HG03575 (cell line): Measurements from ENCODE around the gene DCBLD1.
"Not testable (repeated sequence)": the region's sequence is repeated elsewhere in the genome, so short reads cannot be mapped to it uniquely, and the experiment has no call there.

Experiments
- ATAC-seq: cut with Tn5 transposase; IDR thresholded peaks from one replicate; pipeline ENCODE4 v1.9.1; 2021; ENCODE audit not compliant: unreplicated experiment, insufficient number of reproducible peaks, low FRiP score; ENCODE audit errors: extremely low read depth

Gene DCBLD1

DNA sequence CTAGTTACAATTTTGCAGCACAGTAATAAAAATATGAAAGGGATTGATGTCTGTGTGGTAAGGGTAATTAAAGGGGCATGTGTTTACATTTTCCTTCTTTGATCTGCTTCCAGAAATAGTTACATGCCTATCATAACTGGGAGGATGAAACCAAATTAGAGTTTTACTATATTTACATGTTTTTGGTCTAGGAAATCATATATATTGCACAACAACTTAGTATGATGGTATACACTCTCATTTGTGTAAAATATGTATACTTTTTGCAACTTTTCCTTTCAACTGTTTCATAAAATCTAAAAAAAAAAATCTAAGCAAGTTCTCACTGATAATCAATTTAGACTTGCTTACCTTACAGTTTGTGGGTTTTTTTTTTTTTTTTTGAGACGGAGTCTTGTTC is 32.2 kb downstream of the DCBLD1 start:
- ATAC-seq = no peak

DNA sequence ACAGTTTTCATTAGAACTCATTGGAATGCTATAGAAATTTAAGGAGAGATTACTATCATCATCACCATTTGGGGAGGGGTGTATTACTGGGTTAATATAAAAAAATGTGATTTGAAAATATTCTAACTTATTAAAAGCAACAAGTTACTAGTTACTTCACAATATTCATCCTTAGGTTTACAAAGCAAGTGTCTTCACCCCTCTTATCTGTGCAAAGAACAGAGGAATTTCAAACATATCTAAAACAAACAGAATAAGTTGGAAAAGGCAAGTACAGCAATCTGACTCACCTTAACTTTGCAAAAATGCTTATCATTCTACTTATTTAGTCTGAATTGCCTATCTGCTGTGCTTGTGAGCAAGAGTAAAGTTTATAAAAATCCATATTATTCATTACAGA is 32.9 kb downstream of the DCBLD1 start:
- ATAC-seq = no peak

DNA sequence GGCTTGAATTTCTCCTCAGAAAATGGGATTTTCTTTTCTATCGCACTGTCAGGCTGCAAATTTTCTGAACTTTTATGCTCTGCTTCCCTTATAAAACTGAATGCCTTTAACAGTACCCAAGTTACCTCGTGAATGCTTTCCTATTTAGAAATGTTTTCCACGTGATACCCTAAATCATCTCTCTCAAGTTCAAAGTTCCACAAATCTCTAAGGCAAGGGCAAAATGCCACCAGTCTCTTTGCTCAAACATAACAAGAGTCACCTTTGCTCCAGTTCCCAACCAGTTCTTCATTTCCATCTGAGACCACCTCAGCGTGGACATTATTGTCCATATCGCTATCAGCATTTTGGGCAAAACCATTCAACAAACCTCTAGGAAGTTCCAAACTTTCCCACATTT is 35.5 kb downstream of the DCBLD1 start:
- ATAC-seq = not testable (repeated sequence)

DNA sequence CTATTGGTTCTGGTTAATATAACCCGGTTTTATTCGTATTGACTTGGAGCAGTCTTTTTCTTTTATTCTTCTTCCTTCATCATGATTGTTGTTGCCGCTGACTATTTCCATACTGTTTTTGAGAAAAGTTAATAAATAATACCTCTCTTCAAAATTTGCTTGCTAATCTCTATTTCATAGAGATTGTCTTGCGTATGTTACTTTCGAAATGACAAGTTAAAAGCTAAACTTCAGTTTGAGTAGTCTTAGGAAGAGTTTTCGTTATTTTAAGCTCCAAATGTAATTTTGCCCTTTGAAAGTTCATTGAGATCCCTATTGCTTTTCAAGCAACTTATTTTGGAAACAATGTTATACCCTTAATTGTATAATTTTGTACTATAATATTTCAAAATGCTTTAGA is 36.4 kb downstream of the DCBLD1 start:
- ATAC-seq = no peak

DNA sequence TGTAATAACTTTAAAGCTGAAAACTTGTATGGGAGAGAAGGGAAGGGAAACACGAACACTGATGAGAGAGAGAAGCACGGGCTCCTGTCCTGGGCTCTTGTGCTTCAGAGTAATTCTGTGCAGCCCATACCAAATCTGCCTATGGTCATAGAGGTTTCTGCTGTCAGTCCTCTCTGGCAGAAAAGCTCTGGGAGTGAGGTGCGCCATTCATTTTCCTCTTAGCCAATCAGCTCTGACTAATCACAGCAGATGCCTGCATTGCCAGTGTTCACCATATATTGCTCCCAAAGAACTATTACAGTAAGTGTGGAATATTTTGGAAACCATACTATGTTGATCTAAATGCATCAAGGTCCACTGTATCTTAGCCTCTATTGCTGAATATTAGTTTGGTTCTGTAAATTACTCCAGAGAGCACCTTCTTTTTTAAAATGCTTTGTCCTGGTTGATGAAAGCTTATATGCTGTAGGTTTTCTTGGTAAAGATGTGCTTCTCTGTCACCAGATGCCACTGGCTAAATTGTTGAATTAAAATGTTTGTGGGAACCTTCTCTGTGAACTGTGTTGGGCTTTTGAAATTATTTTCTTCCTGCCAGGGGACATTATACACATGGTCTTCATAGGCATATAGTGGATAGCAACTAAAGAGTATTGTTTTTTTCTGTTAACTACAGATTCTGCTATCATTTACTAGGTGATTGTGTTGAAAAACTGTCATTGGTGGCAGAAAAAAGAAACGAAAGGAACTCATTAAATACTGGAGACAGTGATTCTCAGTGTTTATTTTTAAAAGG is 38.3 kb downstream of the DCBLD1 start:
- no peak for ATAC-seq

DNA sequence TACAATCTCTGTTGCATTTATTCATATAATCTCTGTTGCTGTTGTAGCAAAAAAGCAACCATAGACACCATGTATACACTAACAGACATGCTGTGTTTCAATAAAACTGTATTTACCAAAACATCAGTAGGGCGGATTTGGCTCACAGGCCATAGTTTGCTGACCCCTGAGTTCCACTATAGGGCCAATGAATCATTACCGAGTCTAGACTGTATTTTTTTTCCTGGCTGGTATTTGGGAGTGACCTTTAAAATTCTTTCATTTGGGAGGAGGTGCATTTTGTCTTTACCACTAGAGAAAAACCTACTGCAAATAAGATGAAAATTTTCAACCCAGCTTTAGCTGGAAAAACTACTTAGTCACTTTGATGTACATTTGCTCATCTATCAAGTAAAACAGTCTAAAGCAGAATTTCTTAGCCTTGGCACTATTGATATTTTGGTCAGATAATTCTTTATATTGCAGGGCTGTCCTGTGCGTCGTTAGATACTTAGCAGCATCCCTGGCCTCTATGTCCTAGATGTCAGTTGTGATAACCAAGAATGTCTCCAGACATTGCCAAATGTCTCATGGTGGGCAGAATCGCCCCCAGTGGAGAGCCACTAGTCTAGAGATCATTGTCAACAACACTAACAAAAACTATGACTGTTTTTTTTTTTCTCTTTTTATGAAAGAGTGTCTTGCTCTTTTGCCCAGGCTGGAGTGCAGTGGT is 39.5 kb downstream of the DCBLD1 start:
- ATAC-seq = no peak

DNA sequence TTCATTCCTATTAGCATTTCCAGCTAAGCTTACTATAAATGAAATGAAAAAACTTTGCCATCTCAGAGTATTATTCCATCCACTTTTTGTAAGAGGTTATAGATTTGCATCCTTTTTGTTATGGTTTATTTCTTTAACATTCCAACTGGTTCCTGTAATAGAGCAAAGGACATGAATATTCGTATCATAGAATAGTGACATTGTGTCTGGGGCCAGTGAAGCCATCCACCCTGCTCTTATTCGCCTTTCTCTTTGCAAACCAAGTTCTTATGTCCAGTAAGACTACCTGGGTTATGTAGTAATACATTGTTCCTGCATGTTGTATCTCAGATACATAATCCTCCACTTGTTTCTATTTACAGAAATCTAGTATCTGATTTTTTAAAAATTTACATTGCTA is 43.1 kb downstream of the DCBLD1 start:
- ATAC-seq = no peak

DNA sequence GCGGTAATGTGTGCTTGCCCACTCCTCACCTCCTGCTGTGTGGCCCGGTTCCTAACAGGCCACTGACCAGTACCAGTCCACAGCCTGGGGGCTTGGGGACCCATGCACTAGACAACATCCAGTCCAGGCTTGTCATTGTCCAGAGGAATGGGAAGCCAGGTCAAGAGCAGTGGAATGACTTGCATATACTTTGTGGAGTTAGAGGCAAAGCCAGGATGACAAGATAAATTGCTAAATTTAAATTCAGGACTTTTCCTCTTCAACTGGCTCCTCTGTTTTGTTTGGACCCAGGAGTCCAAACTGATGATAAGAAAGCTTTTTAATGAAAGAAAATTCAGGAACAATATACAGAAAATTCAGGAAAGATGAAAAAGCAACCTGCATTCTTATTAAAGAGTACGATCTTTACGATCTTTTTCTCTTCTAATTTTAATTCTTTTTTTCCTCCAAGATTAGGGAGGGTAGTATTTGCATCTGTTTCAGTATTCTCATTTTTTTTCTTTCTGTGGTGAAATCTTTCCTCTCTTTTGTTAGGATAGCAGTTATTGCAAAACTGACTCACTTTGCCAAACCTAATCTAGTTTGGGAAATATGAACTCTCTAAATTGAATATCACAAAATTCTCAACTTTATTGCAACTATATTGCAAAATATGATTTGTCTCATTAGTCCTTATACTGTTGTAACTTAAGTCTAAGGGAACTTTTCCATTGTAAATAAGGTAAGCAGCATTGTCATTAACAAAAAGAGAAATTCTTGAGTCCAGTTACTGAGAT is 48.2 kb downstream of the DCBLD1 start:
- ATAC-seq = no peak

DNA sequence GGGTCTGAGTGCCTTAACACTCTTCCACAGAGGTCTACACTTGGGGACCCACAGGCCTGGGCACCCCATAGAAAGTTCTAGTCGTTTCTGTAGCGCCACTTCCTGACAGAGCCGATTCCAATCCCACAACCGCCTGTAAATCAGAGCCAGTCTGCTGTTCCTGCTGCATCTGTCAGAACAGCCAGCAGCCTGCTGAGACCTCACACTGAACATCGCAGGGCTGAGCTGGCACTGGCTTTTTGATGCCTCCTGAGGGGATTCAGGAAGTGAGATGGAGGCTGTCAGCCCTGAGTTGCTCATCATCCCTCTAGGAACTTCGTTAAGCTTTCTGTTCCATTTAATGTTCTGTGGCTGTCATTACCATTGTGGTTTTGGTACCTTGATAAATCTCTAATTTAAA is 48.9 kb downstream of the DCBLD1 start:
- ATAC-seq = no peak

DNA sequence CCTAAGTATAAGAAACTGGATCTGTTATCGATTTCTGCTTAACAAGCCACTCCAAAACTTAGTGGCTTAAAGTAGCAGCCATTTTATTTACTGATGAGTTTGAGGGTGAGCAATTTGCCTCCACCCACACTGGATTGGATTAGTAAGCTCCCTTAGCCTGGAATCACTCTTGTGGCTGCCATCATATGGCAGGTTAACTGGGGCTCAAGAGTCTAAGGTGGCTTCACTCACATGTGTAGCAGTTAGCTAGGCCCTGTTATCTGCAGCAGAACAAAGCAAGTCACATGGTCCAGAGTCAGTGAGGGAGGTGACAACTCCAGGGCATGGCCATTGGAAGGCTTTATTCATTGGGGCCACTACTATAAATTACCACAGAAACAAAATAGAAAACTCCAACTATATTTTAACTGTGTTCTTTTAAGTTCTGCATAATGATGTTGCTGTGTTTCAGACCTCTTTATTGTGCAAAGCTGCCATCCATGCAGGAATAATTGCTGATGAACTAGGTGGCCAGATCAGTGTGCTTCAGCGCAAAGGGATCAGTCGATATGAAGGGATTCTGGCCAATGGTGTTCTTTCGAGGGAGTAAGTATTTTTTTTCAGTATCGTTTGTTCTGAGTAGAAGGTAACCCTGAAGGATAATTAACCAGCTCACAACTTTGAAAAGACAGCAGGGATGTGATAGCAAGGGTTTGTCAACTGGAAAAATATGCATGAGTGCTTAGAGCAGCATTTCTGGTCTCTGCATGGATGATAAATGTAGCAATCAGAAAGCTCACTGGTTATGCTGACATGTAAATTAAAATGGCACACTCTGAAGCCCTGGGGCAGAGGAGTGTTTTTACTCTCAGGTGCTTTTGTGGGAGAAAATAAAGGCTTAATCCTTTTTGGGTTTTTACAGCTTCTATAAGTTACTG is 49.6 kb downstream of the DCBLD1 start:
- no peak for ATAC-seq

DNA sequence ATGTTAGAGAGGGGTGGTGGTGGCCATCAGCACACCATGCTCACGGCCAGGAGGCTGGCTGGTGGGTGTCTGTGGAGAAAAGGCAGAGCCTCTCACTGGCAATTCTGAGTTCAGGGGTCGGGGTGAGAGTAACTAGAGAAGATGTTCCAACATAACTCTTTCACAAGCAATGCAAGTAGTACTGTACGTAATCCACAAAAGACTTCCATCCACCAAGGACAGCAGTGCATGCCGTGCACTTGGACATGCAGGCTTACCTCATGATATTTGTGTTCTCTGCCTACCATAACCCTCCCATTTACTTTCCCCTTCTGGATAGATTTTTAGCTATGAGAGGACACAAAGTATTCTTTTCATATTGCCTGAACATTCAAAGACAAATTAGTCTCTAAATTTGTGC is 51.3 kb downstream of the DCBLD1 start:
- ATAC-seq = no peak

DNA sequence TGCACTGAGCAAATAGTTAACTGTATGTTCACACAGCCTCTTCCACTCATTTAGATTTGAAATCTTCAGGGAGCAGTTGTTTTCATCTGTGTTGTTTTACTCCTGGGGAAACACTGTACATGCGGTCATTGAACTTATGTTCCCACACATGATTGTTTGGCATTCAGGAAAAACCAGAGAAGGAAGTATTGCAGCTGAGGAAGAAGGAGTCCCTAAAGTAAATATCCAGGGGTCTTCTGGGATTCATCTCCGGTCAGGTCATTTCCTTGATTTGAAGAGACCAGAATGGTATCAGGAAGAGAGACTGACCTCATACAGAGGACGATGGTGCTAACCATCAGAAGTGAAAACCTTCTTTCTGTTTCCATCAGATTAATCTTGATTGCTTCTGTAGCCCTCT is 52.5 kb downstream of the DCBLD1 start:
- ATAC-seq = no peak

DNA sequence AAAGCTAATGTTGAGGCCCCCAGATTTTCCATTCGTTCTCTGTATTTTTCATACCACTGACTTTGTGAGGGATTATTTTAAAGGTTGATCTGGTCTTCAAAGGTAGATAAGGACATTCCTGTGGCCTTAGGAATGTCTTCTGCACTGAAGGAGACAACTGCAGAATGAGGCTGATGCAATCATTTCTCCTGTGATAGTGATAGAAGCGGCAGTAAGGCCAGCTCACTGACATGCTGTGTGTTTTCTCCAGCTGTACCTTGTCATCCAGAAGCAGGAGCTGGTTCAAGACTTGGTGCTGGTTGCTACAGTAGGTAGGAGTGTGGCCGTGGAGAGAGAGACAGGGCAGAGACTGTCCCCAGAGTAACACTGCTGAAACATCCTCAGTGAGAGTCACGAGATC is 53.8 kb downstream of the DCBLD1 start:
- ATAC-seq = no peak

DNA sequence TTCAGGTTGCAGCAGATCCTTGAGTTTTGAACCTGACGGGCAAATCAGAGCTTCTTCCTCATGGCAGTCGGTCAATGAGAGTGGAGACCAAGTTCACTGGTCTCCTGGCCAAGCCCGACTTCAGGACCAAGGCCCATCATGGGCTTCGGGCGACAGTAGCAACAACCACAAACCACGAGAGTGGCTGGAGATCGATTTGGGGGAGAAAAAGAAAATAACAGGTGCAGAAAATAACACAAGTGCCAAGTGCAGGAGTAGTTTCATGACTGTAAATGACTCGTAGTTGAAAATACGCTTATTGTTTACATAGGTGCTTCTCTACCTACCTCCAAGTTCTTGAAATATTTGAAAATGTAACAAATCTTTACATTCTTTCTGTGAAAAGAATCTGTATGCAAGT is 56.1 kb downstream of the DCBLD1 start:
- no peak for ATAC-seq

DNA sequence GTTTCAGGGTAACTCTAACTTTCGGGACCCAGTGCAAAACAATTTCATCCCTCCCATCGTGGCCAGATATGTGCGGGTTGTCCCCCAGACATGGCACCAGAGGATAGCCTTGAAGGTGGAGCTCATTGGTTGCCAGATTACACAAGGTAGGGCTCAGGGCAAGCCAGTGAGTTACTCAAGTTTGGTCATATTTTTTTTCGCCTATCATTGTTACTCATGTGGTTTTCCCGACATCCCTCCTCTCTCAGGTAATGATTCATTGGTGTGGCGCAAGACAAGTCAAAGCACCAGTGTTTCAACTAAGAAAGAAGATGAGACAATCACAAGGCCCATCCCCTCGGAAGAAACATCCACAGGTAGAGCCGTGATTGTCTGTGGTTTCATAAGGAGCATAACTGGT is 58.2 kb downstream of the DCBLD1 start:
- no peak for ATAC-seq

DNA sequence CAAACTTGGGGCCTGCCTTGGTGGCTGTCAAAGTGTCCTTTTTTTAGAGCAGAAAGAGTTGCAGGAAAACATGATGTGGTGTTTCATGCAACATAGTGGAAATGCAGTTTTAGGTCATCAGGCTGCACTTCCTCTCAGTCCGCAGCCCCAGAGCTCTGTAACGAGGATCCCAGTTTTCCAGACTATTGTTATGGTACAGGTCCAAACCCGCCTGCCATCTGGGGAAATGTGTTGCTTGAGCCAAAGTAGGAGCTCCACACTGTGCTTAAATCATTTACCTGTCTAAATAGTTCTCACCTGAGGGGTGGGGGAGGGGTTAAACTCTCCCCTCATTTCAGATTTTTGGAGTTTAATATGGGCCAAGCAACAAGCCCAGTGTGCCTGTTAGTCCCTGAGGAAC is 60.0 kb downstream of the DCBLD1 start:
- ATAC-seq = no peak

DNA sequence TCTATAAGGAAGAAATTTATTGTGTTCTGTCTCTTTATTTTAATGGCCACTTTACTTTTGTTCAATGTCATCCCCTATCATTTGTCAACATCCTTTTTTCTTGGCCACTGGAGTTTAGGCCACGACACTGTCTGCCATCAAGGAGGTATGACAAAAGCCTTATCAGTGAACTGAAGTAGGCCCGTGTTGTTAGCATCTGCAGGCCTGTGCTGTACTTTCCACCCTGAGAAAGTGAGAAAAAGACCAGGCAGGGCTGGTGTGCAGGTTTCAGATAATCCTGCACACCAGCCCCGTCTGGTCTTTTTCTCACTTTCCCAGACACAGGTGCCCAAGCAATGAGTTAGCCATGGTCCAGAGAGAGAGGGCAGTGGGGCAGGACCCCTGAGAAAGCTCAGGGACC is 62.2 kb downstream of the DCBLD1 start:
- no peak for ATAC-seq

DNA sequence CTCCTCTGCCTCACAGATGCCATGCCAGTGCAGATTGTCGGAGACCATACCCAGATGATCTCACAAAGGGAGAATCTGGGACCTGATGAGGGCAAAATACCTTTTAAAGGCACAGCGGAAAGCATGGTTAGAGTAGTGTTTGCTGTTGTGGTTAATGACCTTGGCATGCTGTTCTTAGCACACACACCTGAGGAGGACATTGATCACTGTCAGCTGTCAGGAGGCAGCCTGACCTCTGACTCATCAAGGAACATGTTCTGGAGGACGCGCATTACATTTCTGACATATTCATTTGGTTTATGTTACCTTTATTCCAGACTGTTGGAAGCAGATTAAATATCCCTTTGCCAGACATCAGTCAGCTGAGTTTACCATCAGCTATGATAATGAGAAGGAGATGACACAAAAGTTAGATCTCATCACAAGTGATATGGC is 62.7 kb downstream of the DCBLD1 start:
- ATAC-seq = no peak

DNA sequence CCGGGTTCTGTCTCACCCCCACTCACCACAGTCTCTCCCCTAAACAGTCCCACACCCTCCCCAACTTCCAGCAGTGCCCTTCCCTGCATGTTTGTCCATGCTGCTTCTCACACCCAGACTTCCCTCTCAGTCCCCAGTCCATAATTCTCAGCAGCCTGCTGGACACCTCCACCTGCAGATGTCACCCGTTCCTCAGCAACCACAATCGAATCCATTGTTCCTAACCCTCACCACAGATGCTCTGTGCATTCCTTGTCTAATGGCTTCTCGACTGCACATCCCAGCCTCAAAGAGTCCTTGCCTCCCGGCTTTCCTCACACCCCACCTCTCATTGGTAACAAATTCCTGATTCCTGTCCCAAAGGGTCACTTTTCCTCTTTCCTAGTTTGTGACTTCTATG is 64.2 kb downstream of the DCBLD1 start:
- no peak for ATAC-seq
